ENCODE data around the gene C2CD3.

Gene C2CD3

DNA sequence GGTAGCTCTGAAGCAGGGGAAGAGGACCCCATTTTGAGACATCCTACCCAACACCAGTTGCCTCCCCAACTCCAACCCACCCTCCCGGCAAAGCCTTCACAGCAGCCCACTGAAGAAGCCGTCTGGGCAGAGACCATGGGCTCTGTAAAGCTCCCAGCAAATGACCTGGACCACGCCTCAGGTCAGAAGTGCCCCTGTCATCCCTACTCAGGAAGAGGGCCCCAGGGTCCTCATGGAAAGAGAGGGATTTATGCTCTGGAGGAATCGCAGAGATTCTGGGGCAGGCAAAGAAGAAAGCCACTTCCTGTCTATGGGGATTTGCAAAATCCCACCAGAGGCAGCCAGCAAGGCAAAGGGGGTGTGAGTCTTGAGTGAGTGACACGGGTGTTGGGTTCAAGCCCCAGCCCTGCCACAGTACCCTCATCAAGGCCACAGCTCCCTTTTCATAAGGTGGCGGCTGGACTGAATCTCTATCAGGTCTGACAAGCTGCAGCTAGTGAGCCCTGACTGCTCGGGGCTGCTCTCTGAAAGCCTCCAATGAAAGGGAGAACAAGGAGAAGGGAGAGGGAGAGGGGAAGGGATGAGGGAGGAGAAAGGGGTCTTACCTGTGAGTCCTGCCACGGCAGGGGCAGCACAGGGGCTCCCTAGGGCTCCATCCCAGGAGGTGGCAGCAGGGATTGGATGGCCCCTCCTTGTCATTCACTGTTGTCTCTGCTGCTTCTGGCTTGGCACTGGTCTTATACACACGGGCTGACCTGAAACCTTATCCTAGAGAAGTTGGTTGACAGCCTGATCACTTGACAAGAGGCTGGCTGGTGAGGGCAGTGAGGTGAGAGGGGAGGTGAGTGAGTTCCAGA is 162.2 kb downstream of the C2CD3 start, which contains the start of gene UCP3:
TSS of gene UCP3 (minus strand) at position 713 of the 857 bp plus-strand sequence. CDS start 2,043 bp downstream, outside the sequence.
- TF ChIP-seq, protein P1, sequence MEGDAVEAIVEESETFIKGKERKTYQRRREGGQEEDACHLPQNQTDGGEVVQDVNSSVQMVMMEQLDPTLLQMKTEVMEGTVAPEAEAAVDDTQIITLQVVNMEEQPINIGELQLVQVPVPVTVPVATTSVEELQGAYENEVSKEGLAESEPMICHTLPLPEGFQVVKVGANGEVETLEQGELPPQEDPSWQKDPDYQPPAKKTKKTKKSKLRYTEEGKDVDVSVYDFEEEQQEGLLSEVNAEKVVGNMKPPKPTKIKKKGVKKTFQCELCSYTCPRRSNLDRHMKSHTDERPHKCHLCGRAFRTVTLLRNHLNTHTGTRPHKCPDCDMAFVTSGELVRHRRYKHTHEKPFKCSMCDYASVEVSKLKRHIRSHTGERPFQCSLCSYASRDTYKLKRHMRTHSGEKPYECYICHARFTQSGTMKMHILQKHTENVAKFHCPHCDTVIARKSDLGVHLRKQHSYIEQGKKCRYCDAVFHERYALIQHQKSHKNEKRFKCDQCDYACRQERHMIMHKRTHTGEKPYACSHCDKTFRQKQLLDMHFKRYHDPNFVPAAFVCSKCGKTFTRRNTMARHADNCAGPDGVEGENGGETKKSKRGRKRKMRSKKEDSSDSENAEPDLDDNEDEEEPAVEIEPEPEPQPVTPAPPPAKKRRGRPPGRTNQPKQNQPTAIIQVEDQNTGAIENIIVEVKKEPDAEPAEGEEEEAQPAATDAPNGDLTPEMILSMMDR (IDR thresholded peaks at IDR 0.05; ENCODE audit: low read depth, low read length): no peak
- H3K9me3 ChIP-seq (ENCODE audit: severe bottlenecking): no peaks in the 10 kb centered on the region
- H3K27ac ChIP-seq: peak within 1 kb of the TSS; percentile 55; the same call in 1 of the 2 replicates
- no peak within 1 kb of the TSS for H3K4me3 ChIP-seq (ENCODE audit: low read depth, low read length)
- no peaks in the 10 kb centered on the region for H3K27me3 ChIP-seq (ENCODE audit: insufficient read depth, low read depth, severe bottlenecking)
- H3K36me3 ChIP-seq: peaks cover 12% of the 10 kb centered on the region
- DNase-seq: no peak

DNA sequence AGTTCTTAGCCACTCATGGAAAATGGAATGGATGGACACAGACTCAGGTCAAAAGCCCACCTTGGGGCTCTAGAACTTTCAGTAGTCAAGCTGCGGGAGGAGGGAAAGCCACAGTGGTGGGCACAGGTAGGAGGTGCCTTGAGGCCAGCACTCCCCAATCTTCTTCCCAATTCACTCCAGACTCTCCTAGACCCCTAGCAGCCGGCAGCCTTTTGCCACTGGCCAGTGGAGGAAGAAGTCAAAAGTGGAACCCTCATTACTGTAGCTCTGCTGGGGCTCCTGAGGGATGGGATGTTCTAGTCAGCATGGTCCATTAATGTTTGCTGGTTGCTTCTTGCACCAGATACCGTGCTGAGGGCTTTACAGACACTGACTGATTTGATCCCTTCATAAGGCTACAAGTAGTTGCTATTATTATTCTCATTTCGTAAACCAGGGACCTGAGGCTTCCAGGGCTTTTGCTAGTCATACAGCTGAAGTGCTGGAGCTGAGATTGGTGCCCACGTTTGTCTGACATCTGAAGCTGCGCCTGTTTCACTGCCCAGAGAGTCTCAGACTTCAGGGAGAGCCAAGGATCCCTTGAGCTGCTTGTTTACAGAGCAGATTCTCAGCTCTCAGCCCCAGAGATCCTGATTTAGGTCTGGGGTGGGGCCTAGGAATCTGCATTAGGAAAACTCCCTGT is 163.0 kb downstream of the C2CD3 start:
- TF ChIP-seq, protein P1 (IDR thresholded peaks at IDR 0.05; ENCODE audit: low read depth, low read length): no peak
- H3K27ac ChIP-seq: no peak overlapping the region
- H3K9me3 ChIP-seq (ENCODE audit: severe bottlenecking): no peaks in the 10 kb centered on the region
- no peak for DNase-seq
- no peak overlapping the region for H3K4me3 ChIP-seq (ENCODE audit: low read depth, low read length)
- no peaks in the 10 kb centered on the region for H3K27me3 ChIP-seq (ENCODE audit: insufficient read depth, low read depth, severe bottlenecking)
- H3K36me3 ChIP-seq: peaks cover 15% of the 10 kb centered on the region

DNA sequence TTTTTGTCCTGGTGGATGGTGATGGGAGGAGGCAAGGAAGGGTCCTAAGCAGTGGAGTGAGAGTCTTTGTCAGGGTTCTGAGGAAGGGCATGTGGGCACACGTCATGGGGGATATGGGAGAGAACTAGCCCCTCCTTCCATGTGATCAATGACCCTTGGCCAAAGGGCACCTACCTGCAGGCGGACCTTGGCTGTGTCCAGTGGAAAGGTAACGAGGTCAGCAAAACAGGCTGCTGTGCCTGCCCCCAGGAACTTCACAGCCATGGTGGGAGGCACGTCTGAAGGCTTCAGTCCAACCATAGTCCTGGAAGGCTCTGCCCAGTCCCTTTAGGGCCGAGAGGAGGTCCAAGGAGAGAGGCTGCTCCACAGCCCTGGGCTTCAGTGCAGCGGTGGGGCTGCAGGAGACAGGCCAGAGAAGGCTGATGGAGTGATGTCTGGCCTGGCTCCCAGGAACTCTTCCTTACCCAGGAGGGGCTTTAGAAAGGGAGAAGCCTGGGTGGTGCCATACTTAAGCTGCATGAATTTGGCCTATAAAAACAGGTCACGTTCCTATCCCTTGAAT is 164.0 kb downstream of the C2CD3 start:
- TF ChIP-seq, protein P1 (IDR thresholded peaks at IDR 0.05; ENCODE audit: low read depth, low read length): no peak
- Histone ChIP-seq H3K27ac (no peak overlapping the region; the same call in 1 of the 2 replicates), H3K36me3 (peaks cover 14% of the 10 kb centered on the region), H3K9me3 (ENCODE audit: severe bottlenecking) (no peaks in the 10 kb centered on the region), H3K4me3 (ENCODE audit: low read depth, low read length) (no peak overlapping the region), H3K27me3 (ENCODE audit: insufficient read depth, low read depth, severe bottlenecking) (no peaks in the 10 kb centered on the region)
- no peak for DNase-seq

DNA sequence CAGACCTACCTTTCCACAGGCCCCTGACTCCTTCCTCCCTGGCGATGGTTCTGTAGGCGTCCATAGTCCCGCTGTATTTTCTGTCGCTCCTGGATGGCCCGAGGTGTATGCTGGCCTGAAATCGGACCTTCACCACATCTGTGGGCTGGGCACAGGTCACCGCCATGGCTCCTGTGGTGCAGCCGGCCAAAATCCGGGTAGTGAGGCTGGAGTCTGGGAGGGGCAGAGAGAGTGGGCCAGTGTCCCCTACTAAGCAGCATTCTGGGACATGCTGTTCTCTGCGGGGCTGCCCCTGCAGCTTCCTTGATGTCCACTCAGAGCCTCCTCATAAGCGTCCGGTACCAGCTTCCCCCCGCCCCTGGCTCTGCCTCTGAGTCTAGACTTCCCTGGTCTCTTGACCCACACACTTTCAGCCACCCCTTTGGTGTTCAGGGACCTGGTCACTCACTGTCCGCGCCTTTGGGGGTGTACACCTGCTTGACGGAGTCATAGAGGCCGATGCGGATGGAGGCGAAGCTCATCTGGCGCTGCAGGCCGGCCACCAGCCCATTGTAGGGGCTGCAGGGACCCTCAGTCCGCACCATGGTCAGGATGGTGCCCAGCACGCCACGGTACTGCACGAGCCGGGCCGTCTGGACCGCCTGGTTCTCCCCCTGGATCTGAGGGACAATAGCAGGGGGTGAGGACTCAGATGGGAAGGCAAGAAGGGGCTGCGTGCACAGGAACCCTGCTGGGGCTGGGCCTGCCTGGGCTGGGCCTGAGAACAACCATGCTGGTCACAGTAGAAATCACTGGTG is 164.9 kb downstream of the C2CD3 start:
- Histone ChIP-seq H3K4me3 (ENCODE audit: low read depth, low read length) (no peak overlapping the region), H3K9me3 (ENCODE audit: severe bottlenecking) (no peaks in the 10 kb centered on the region), H3K27ac (no peak overlapping the region), H3K27me3 (ENCODE audit: insufficient read depth, low read depth, severe bottlenecking) (no peaks in the 10 kb centered on the region), H3K36me3 (peaks cover 11% of the 10 kb centered on the region; the same call in 1 of the 2 replicates)
- no peak for DNase-seq
- TF ChIP-seq, protein P1 (IDR thresholded peaks at IDR 0.05; ENCODE audit: low read depth, low read length): no peak
